Heart left ventricle (tissue), 16 donors: Measurements from ENCODE around the gene CARD14. TPM values are rescaled to one million over a fixed set of nuclear protein-coding genes. Genes with fewer than 3 reads are reported as not detected.

Experiments used
- ATAC-seq, 4 donors: fragments of 200-7000 bp; cut with Tn5 transposase; one replicate each; pipeline ENCODE4 v1.9.1; 2020 to 2022; ENCODE audit warnings: moderate library complexity in 4 of 4, mild to moderate bottlenecking in 3 of 4, moderate number of reproducible peaks in 1 of 4
- DNase-seq, 5 donors: peaks; one replicate each; pipeline ENCODE4 v3.0.0-alpha.2; 2020
- H3K27ac ChIP-seq, 12 donors: fragments of 200-600 bp; sonication (generic) in 4 of 12; one replicate each; pipeline versions ENCODE4 v1.5.0 to v1.8.0; 2016 to 2022; ENCODE audit warnings: mild to moderate bottlenecking in 2 of 12
- H3K27me3 ChIP-seq, 9 donors: fragments of 200-600 bp; sonication (generic) in 2 of 9; one replicate each; pipeline versions ENCODE4 v1.5.1 to v1.8.0; 2016 to 2022; ENCODE audit warnings: mild to moderate bottlenecking in 3 of 9
- H3K36me3 ChIP-seq, 9 donors: fragments of 200-600 bp; sonication (generic) in 2 of 9; one replicate each; pipeline versions ENCODE4 v1.5.0 to v1.8.0; 2018 to 2022; ENCODE audit warnings: mild to moderate bottlenecking in 2 of 9
- H3K4me1 ChIP-seq, 12 donors: fragments of 200-600 bp; sonication (generic) in 4 of 12; one replicate each; pipeline versions ENCODE4 v1.5.0 to v1.8.0; 2016 to 2022; ENCODE audit warnings: mild to moderate bottlenecking in 3 of 12
- H3K4me3 ChIP-seq, 12 donors: fragments of 200-600 bp; sonication (generic) in 4 of 12; one replicate each; pipeline versions ENCODE4 v1.5.0 to v1.8.0; 2017 to 2022; ENCODE audit warnings: mild to moderate bottlenecking in 9 of 12, moderate library complexity in 4 of 12
- H3K9me3 ChIP-seq, 12 donors: fragments of 200-600 bp; sonication (generic) in 4 of 12; one replicate each; pipeline versions ENCODE4 v1.5.0 to v1.8.0; 2016 to 2022; ENCODE audit warnings: mild to moderate bottlenecking in 1 of 12
- CTCF ChIP-seq, 12 donors: fragments of 200-600 bp; sonication (generic) in 4 of 12; IDR thresholded peaks; one replicate each; pipeline versions ENCODE4 v1.5.0 to v1.8.0; 2018 to 2022; ENCODE audit warnings: antibody characterized with exemption in 12 of 12, mild to moderate bottlenecking in 5 of 12
- POLR2A ChIP-seq, 2 donors: fragments of 450-650 bp; IDR thresholded peaks; one replicate each; pipeline ENCODE4 v1.6.1; 2017; ENCODE audit warnings: antibody characterized with exemption in 2 of 2, mild to moderate bottlenecking in 2 of 2, moderate library complexity in 2 of 2
- WGBS, 4 donors: extraction: QIAGEN DNeasy Blood & Tissue Kit in 2 of 4; methylation state at CpG; one replicate each; pipeline versions ENCODE4 v1.1.5 to v1.1.7; 2013 to 2018; 5-methylcytosine and 5-hydroxymethylcytosine counted together
- intact Hi-C, 10 donors: fragments of 100-400 bp; cut with DNase I; formaldehyde crosslinking; loops; one replicate each; pipeline versions ENCODE4 v1.11.1 to v1.14.2; 2022
- polyA plus RNA-seq, 2 donors: library from polyadenylated mRNA; stranded (reverse); fragments of 200-250 nt; gene quantifications; one replicate each; pipeline ENCODE4 v1.2.3, GENCODE V29; 2013
- total RNA-seq, 9 donors: library from RNA; depleted of rRNA in 2 of 9; stranded (reverse); fragments of >200 nt in 2 of 9; fragmentation: NEBNext Ultra II Directional in 3 of 9; extraction: Animal tissue kit (Norgen Biotek cat#: 25700) in 3 of 9; gene quantifications; one replicate each; pipeline versions ENCODE4 v1.1.0 to v1.2.4, GENCODE V29; 2016 to 2023
- donor health status: ischemic (EF 13 %, LVEDD 7.1; RV severe dilation, severe dysfunction).
- donor health status: healthy with polysubstance abuse.
- donor health status: DM: no; HTN: yes; CAD: no.
- donor health status: DM: no; HTN: no; CAD: no.
- donor health status: ischemic (EF 25% LVEDD 6.9; RV normal size, moderate dysfunction).
- donor health status: ischemic (EF 25% LVEDD 5.7; RV mildly dilated, moderate dysfunction).
- donor health status: healthy.
- donor health status: DM: yes; HTN: yes; CAD: no.
- donor health status: ischemic (EF 35%, LVEDD 5.7; RV mildly dilated, moderate dysfunction).
- donor health status: nonischemic (EF 11% LVEDD 7.7; RV severe dilation, severe dysfunction).
- donor health status: DM: yes; HTN: yes; CAD: no.
- donor health status: PGD.
- donor health status: ischemic (EF 29% LVEDD 5.4; RV normal size, mild dysfunction).
- donor health status: nonischemic (EF 23%, LVEDD 6.1; RV moderate dilation, normal function).

Gene CARD14
- total and polyA plus RNA-seq, 11 donors: 0.11 to 0.44 (median 0.19) TPM; not detected in 5

- intact Hi-C loops: no loop called here
- 74 to 95% (median 87%) methylated on average over 12 of the region's 12 CpGs for WGBS, 4 donors
- no peak for DNase-seq
- Histone ChIP-seq H3K4me3 (no peak overlapping the region), H3K36me3 (no peaks in the 10 kb centered on the region), H3K4me1 (peaks cover 0 to 5% (median 0%) of the 10 kb centered on the region in 12 donors), H3K27ac (no peak overlapping the region), H3K9me3 (no peaks in the 10 kb centered on the region), H3K27me3 (peaks cover 0 to 8% (median 0%) of the 10 kb centered on the region in 9 donors)
- ATAC-seq: no peak
- TF ChIP-seq POLR2A (IDR thresholded peaks at IDR 0.05) (no peak), CTCF (IDR thresholded peaks at IDR 0.05) (no peak)
Measured at GRCh38 chr17:80173126-80173525, 3.3 kb downstream of the CARD14 start.

GRCh38 chr17:80173916-80174315 lies 4.1 kb downstream of the CARD14 start:
- Histone ChIP-seq H3K27ac (no peak overlapping the region), H3K4me1 (peaks cover 0 to 5% (median 0%) of the 10 kb centered on the region in 12 donors), H3K27me3 (peaks cover 0 to 8% (median 0%) of the 10 kb centered on the region in 9 donors), H3K4me3 (no peak overlapping the region), H3K36me3 (no peaks in the 10 kb centered on the region), H3K9me3 (no peaks in the 10 kb centered on the region)
- intact Hi-C loops: no loop called here
- DNase-seq (no peak), ATAC-seq (no peak)
- WGBS, 4 donors: 95 to 98% (median 97%) methylated on average over 6 of the region's 6 CpGs
- TF ChIP-seq POLR2A (IDR thresholded peaks at IDR 0.05) (no peak), CTCF (IDR thresholded peaks at IDR 0.05) (no peak)

- TF ChIP-seq POLR2A (IDR thresholded peaks at IDR 0.05): no peak
- no peak for TF ChIP-seq CTCF (IDR thresholded peaks at IDR 0.05)
- intact Hi-C loops: no loop called here
- H3K9me3 ChIP-seq: no peaks in the 10 kb centered on the region
- ATAC-seq: no peak
- WGBS, 4 donors: 92 to 96% (median 94%) methylated on average over 11 of the region's 11 CpGs
- peaks cover 0 to 8% (median 0%) of the 10 kb centered on the region in 9 donors for H3K27me3 ChIP-seq
- no peak for DNase-seq
- H3K4me3 ChIP-seq: no peak overlapping the region
- H3K4me1 ChIP-seq: peaks cover 0 to 5% (median 0%) of the 10 kb centered on the region in 12 donors
- no peak overlapping the region for H3K27ac ChIP-seq
- H3K36me3 ChIP-seq: no peaks in the 10 kb centered on the region
Measured at GRCh38 chr17:80176757-80177156, 6.9 kb downstream of the CARD14 start.

GRCh38 chr17:80177986-80178595 lies 8.3 kb downstream of the CARD14 start:
- H3K27ac ChIP-seq: no peak overlapping the region
- TF ChIP-seq POLR2A (IDR thresholded peaks at IDR 0.05) (no peak), CTCF (IDR thresholded peaks at IDR 0.05) (no peak)
- H3K27me3 ChIP-seq: peaks cover 0 to 8% (median 0%) of the 10 kb centered on the region in 9 donors
- DNase-seq: no peak
- 86 to 92% (median 86%) methylated on average over 21 of the region's 21 CpGs for WGBS, 4 donors
- H3K4me1 ChIP-seq: peaks cover 0 to 5% (median 0%) of the 10 kb centered on the region in 12 donors
- no peak overlapping the region for H3K4me3 ChIP-seq
- intact Hi-C loops: no loop called here
- no peaks in the 10 kb centered on the region for H3K36me3 ChIP-seq
- H3K9me3 ChIP-seq: no peaks in the 10 kb centered on the region
- no peak for ATAC-seq
